ENCODE data around the gene PDILT. TPM values are rescaled to one million over a fixed set of nuclear protein-coding genes. Genes with fewer than 3 reads are reported as not detected.

The PDILT gene
- total and polyA plus RNA-seq, 2 experiments from 2014 or later, result not detected

DNA sequence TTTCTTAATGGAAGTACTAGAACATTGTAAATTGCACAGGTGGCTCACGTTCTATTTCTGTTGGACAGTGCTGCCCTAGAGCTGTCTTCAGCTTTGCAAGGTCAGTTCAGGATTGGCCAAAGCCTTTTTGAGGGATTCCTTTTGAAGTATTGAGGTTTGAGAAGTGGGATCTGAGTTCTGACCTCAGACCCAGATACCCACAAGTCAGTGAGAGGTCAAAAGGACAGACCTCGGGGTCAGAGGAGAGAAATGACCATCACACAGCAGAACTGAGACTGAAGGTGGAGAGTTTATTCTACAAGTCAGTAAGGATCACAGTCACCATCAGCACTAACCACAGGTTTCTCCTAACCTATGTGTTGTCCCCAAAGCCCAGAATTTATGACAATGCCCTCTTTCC lies 6.5 kb upstream of the PDILT start:
- H3K27ac ChIP-seq, result no peak overlapping the region
- no peak for DNase-seq (ENCODE audit: low read depth in 1 of 2, low spot score in 1 of 2)
- H3K27me3 ChIP-seq, result no peaks in the 10 kb centered on the region
- H3K4me3 ChIP-seq, result no peak overlapping the region
- no peaks in the 10 kb centered on the region for H3K36me3 ChIP-seq
- no peaks in the 10 kb centered on the region for H3K9me3 ChIP-seq (ENCODE audit: low read depth)
- TF ChIP-seq, protein P1, sequence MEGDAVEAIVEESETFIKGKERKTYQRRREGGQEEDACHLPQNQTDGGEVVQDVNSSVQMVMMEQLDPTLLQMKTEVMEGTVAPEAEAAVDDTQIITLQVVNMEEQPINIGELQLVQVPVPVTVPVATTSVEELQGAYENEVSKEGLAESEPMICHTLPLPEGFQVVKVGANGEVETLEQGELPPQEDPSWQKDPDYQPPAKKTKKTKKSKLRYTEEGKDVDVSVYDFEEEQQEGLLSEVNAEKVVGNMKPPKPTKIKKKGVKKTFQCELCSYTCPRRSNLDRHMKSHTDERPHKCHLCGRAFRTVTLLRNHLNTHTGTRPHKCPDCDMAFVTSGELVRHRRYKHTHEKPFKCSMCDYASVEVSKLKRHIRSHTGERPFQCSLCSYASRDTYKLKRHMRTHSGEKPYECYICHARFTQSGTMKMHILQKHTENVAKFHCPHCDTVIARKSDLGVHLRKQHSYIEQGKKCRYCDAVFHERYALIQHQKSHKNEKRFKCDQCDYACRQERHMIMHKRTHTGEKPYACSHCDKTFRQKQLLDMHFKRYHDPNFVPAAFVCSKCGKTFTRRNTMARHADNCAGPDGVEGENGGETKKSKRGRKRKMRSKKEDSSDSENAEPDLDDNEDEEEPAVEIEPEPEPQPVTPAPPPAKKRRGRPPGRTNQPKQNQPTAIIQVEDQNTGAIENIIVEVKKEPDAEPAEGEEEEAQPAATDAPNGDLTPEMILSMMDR (IDR thresholded peaks at IDR 0.05; ENCODE audit: low read depth, low read length), result no peak
- no peaks in the 10 kb centered on the region for H3K4me1 ChIP-seq (ENCODE audit: low read depth)

DNA sequence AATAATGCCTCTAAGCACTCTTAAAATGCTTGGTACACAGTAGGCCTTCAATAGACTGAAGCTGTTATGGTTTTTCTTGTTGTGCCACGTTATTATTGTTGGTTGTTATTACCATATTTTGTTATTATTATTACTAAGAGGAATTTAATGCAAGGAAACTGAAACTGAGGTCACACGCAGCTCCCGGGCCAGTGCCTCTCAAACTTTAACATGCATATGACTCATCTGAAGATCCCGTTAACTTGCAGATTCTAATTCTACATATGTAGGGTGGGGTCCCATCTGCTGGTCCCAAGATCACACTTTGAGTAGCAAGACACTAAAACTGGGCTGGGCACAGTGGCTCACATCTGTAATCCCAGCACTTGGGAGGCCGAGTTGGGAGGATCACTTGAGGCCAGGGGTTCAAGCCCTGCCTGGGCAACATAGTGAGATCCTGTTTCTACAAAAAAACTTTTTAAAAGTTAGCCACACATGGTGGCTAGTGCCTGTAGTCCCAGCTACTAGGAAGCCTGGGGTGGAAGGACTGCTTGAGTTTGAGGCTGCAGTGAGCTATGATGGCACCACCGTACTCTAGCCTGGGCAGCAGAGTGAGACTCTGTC lies 5.7 kb upstream of the PDILT start:
- Histone ChIP-seq H3K4me3 (no peak overlapping the region), H3K9me3 (ENCODE audit: low read depth) (no peaks in the 10 kb centered on the region), H3K4me1 (ENCODE audit: low read depth) (no peaks in the 10 kb centered on the region), H3K27me3 (no peaks in the 10 kb centered on the region), H3K27ac (no peak overlapping the region), H3K36me3 (no peaks in the 10 kb centered on the region)
- DNase-seq (ENCODE audit: low read depth in 1 of 2, low spot score in 1 of 2), result peak in 1 of 2 donors; percentile 8
- TF ChIP-seq, protein P1 (IDR thresholded peaks at IDR 0.05; ENCODE audit: low read depth, low read length), result no peak

DNA sequence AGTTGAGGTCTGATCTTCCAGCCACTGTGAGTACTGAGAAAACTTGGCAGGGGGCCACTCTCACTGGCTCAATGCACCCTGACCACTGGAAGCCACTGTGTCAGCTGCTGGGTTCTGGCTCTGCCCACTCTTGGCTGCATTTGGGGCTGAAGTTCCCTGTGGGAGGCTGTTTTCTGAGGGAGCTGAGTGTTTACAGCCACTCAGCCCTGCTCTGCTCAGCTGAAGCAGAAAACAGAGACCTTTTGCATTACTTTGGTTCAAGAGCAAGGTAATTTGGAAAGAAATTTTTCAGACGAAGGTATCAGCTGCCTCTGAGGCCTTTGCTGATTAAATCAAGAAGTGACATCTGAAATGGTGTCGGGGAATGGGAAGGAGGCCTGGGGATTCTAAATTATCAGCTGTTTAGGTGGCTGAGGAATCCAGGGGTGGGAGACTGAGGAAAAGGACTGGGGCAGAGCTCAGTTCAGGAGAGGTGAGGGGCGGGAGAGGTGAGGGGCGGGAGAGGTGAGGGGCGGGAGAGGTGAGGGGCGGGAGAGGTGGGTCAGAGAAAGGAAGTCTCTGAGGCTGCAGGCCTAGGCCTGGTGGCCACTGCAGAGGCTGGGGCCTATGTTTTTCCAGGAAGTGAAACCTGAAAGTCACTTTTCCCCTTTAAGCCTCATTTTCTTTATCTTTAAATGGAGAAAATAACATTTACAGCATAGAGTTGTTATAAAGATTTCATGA lies 5.0 kb upstream of the PDILT start, which contains the start of gene ACSM5:
TSS of gene ACSM5 (plus strand) at position 137 of the 723 bp plus-strand sequence. CDS start 1,951 bp downstream, outside the sequence.
- H3K27ac ChIP-seq, result peak within 1 kb of the TSS; percentile 68
- no peaks in the 10 kb centered on the region for H3K4me1 ChIP-seq (ENCODE audit: low read depth)
- H3K27me3 ChIP-seq, result no peaks in the 10 kb centered on the region
- no peak within 1 kb of the TSS for H3K4me3 ChIP-seq
- TF ChIP-seq, protein P1 (IDR thresholded peaks at IDR 0.05; ENCODE audit: low read depth, low read length), result no peak
- DNase-seq (ENCODE audit: low read depth in 1 of 2, low spot score in 1 of 2), result peak; percentile 15 to 45
- H3K9me3 ChIP-seq (ENCODE audit: low read depth), result no peaks in the 10 kb centered on the region
- no peaks in the 10 kb centered on the region for H3K36me3 ChIP-seq

DNA sequence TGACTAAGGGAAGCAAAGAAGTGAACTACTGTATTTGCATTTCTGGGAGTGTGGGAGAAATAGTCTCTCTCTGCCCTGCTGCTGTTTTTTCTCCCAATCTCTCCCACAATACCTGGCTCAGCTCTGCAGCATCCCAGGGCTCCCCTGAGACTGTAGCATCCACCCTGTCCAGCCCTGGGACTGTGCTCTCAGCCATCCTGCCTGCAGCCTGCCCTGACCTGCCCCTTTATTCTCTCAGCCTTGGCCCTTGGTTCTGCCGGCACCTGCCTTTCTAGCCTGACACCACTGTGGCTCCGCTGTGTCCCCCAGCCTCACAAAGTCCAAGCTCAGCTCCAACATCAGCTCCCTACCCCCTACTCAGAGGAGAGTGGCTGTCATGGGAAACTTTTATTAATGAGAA lies 1.9 kb downstream of the PDILT start:
- Histone ChIP-seq H3K36me3 (no peaks in the 10 kb centered on the region), H3K9me3 (ENCODE audit: low read depth) (no peaks in the 10 kb centered on the region), H3K4me1 (ENCODE audit: low read depth) (no peaks in the 10 kb centered on the region), H3K4me3 (no peak overlapping the region), H3K27ac (no peak overlapping the region), H3K27me3 (no peaks in the 10 kb centered on the region)
- TF ChIP-seq, protein P1 (IDR thresholded peaks at IDR 0.05; ENCODE audit: low read depth, low read length), result no peak
- no peak for DNase-seq (ENCODE audit: low read depth in 1 of 2, low spot score in 1 of 2)

DNA sequence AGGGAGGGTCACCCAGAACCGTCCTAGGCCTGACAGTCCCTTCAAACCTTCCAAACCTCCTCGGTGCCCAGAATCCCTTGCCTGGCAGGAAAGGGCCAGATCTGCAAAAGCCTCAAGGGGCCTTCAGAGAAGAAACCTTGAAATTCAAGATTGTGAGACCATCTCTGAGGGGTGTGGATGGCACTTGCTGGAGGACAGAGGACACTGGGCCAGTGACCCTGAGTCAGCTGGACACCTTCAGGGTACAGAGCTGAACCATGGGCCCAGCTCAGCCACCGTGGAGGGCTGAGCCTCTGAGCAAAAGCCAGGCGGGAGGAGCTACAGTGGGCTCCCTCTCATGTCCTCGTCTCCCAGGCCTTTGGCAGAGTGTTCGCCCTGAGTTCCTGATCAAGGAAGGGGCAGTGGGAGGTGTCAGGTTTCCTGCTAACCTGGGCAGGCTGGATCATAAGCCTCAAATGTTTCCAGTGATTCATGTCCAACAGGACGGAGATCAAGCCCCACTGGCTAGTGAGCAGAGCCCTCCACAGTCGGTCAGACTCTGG lies 3.0 kb downstream of the PDILT start:
- TF ChIP-seq, protein P1 (IDR thresholded peaks at IDR 0.05; ENCODE audit: low read depth, low read length), result no peak
- Histone ChIP-seq H3K27me3 (no peaks in the 10 kb centered on the region), H3K4me1 (ENCODE audit: low read depth) (no peaks in the 10 kb centered on the region), H3K9me3 (ENCODE audit: low read depth) (no peaks in the 10 kb centered on the region), H3K27ac (no peak overlapping the region), H3K36me3 (no peaks in the 10 kb centered on the region), H3K4me3 (no peak overlapping the region)
- peak in 1 of 2 donors; percentile 6 for DNase-seq (ENCODE audit: low read depth in 1 of 2, low spot score in 1 of 2)
